ENCODE measurements around the gene PAX2. TPM values are rescaled to one million over a fixed set of nuclear protein-coding genes. Genes with fewer than 3 reads are reported as not detected.

PAX2 gene
- total RNA-seq, 1 donor from 2014 or later: 0.18 TPM

DNA sequence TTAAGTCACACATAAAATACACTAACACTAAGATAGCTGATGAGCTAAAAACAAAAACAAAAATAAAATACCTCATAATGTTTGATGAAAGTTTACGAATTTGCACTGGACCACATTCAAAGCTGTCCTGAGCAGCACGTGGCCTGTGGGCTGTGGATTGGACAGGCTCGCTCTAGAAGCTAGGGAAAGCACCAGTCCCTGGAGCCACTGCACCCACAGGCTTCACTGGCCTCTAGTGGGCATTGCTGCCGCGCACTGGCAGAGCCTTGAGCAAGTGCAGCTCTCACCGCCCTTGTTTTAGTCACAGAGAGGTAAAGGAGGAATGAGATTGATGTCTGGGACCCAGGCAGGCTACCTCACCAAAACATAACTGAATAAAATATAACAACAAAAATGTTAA, 67.6 kb downstream of the PAX2 start:
- Mint-ChIP-seq H3K9me3 (no peaks in the 10 kb centered on the region), H3K36me3 (ENCODE audit: low read depth) (no peaks in the 10 kb centered on the region), H3K27ac (no peak overlapping the region), H3K4me3 (ENCODE audit: low read depth) (no peak overlapping the region), H3K4me1 (ENCODE audit: low read depth) (no peaks in the 10 kb centered on the region), H3K27me3 (ENCODE audit: low read depth) (peaks cover 22% of the 10 kb centered on the region)
- no peak for DNase-seq (ENCODE audit: low spot score)
- intact Hi-C loops (cut with micrococcal nuclease): no loop called here

- no peak for DNase-seq (ENCODE audit: low spot score)
- intact Hi-C loops (cut with micrococcal nuclease): no loop called here
- no peaks in the 10 kb centered on the region for H3K36me3 Mint-ChIP-seq (ENCODE audit: low read depth)
- no peak overlapping the region for H3K4me3 Mint-ChIP-seq (ENCODE audit: low read depth)
- no peaks in the 10 kb centered on the region for H3K9me3 Mint-ChIP-seq
- no peaks in the 10 kb centered on the region for H3K4me1 Mint-ChIP-seq (ENCODE audit: low read depth)
- no peak overlapping the region for H3K27ac Mint-ChIP-seq
- H3K27me3 Mint-ChIP-seq (ENCODE audit: low read depth): peaks cover 33% of the 10 kb centered on the region
Measured at GRCh38 chr10:100814751-100815474, 69.5 kb downstream of the PAX2 start.

DNA sequence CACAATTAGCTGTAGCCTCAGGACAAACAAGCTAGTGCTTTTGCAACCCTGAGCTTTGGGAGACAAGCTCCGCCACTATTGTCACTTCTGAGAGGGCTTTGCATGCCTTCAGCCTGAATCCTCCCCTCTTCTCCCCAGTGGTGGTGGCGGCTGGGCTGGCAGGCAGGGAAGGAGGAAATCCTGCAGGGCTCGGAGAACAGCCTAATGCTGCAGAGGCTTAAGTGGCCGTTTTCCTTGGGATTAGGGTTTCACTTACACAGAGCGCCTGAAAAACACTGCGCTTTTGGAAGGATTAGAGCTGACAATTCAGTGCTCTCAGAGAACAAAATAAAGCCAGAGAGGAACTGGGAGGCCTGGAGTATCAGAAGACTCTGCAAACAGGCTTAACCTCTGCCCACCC, 71.3 kb downstream of the PAX2 start:
- H3K27ac Mint-ChIP-seq: no peak overlapping the region
- intact Hi-C loops (cut with micrococcal nuclease): no loop called here
- no peak overlapping the region for H3K4me3 Mint-ChIP-seq (ENCODE audit: low read depth)
- H3K4me1 Mint-ChIP-seq (ENCODE audit: low read depth): no peaks in the 10 kb centered on the region
- no peaks in the 10 kb centered on the region for H3K9me3 Mint-ChIP-seq
- no peaks in the 10 kb centered on the region for H3K36me3 Mint-ChIP-seq (ENCODE audit: low read depth)
- H3K27me3 Mint-ChIP-seq (ENCODE audit: low read depth): peaks cover 38% of the 10 kb centered on the region
- DNase-seq (ENCODE audit: low spot score): no peak

GRCh38 chr10:100817268-100817839, 72.0 kb downstream of the PAX2 start:
- intact Hi-C loops (cut with micrococcal nuclease): no loop called here
- no peaks in the 10 kb centered on the region for H3K4me1 Mint-ChIP-seq (ENCODE audit: low read depth)
- H3K36me3 Mint-ChIP-seq (ENCODE audit: low read depth): no peaks in the 10 kb centered on the region
- no peak overlapping the region for H3K4me3 Mint-ChIP-seq (ENCODE audit: low read depth)
- no peak overlapping the region for H3K27ac Mint-ChIP-seq
- DNase-seq (ENCODE audit: low spot score): no peak
- H3K27me3 Mint-ChIP-seq (ENCODE audit: low read depth): peaks cover 39% of the 10 kb centered on the region
- no peaks in the 10 kb centered on the region for H3K9me3 Mint-ChIP-seq

- H3K27me3 Mint-ChIP-seq (ENCODE audit: low read depth): peaks cover 49% of the 10 kb centered on the region
- H3K9me3 Mint-ChIP-seq: no peaks in the 10 kb centered on the region
- DNase-seq (ENCODE audit: low spot score): no peak
- H3K4me3 Mint-ChIP-seq (ENCODE audit: low read depth): no peak overlapping the region
- intact Hi-C loops (cut with micrococcal nuclease): no loop called here
- no peaks in the 10 kb centered on the region for H3K36me3 Mint-ChIP-seq (ENCODE audit: low read depth)
- H3K27ac Mint-ChIP-seq: no peak overlapping the region
- H3K4me1 Mint-ChIP-seq (ENCODE audit: low read depth): no peaks in the 10 kb centered on the region
Measured at GRCh38 chr10:100819424-100819823, 74.0 kb downstream of the PAX2 start.

- H3K9me3 Mint-ChIP-seq: no peaks in the 10 kb centered on the region
- intact Hi-C loops (cut with micrococcal nuclease): loop anchor here (10.0 kb wide), 1 partner anchor 168 kb away; no protein-coding TSS in a partner anchor
Measured at GRCh38 chr10:100823194-100823593, 77.8 kb downstream of the PAX2 start.

DNA sequence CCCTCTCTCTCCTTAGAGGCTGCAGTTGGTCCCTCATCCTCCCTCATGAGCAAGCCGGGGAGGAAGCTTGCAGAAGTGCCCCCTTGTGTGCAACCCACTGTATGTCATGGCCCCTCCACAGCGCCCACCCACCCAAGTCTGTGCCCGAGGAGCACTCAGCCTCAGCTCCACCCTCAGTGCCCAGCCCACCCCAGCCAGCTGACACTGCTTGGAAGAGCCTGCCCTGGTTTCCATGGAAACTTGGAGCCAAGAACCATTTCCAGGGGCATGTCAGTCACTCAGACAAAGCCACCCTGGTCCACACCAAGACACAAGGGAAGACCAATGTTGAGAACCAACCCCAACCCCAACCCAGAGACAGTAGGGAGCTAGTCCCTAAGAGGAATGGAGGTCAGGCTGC, 79.5 kb downstream of the PAX2 start:
- Mint-ChIP-seq H3K4me1 (ENCODE audit: low read depth) (peaks cover 12% of the 10 kb centered on the region), H3K4me3 (ENCODE audit: low read depth) (no peak overlapping the region), H3K9me3 (no peaks in the 10 kb centered on the region), H3K36me3 (ENCODE audit: low read depth) (no peaks in the 10 kb centered on the region), H3K27me3 (ENCODE audit: low read depth) (peaks cover 66% of the 10 kb centered on the region), H3K27ac (no peak overlapping the region)
- intact Hi-C loops (cut with micrococcal nuclease): loop anchor here (5.0 to 10.0 kb wide), 4 partner anchors 83 to 392 kb away; partner anchors contain the start of gene TLX1
- no peak for DNase-seq (ENCODE audit: low spot score)

More at GRCh38 chr10:100823194-100823593, 77.8 kb downstream of the PAX2 start:
- peaks cover 61% of the 10 kb centered on the region for H3K27me3 Mint-ChIP-seq (ENCODE audit: low read depth)
- no peaks in the 10 kb centered on the region for H3K36me3 Mint-ChIP-seq (ENCODE audit: low read depth)
- no peak for DNase-seq (ENCODE audit: low spot score)
- H3K4me1 Mint-ChIP-seq (ENCODE audit: low read depth): peaks cover 4% of the 10 kb centered on the region
- no peak overlapping the region for H3K4me3 Mint-ChIP-seq (ENCODE audit: low read depth)
- H3K27ac Mint-ChIP-seq: no peak overlapping the region

- intact Hi-C loops (cut with micrococcal nuclease): loop anchor here (5.0 to 10.0 kb wide), 4 partner anchors 83 to 392 kb away; partner anchors contain the start of gene TLX1
- peaks cover 17% of the 10 kb centered on the region for H3K4me1 Mint-ChIP-seq (ENCODE audit: low read depth)
- no peak overlapping the region for H3K27ac Mint-ChIP-seq
- H3K9me3 Mint-ChIP-seq: no peaks in the 10 kb centered on the region
- peaks cover 68% of the 10 kb centered on the region for H3K27me3 Mint-ChIP-seq (ENCODE audit: low read depth)
- no peaks in the 10 kb centered on the region for H3K36me3 Mint-ChIP-seq (ENCODE audit: low read depth)
- H3K4me3 Mint-ChIP-seq (ENCODE audit: low read depth): peak overlapping the region; percentile 6
- DNase-seq (ENCODE audit: low spot score): no peak
Measured at GRCh38 chr10:100825325-100825875, 80.0 kb downstream of the PAX2 start.

DNA sequence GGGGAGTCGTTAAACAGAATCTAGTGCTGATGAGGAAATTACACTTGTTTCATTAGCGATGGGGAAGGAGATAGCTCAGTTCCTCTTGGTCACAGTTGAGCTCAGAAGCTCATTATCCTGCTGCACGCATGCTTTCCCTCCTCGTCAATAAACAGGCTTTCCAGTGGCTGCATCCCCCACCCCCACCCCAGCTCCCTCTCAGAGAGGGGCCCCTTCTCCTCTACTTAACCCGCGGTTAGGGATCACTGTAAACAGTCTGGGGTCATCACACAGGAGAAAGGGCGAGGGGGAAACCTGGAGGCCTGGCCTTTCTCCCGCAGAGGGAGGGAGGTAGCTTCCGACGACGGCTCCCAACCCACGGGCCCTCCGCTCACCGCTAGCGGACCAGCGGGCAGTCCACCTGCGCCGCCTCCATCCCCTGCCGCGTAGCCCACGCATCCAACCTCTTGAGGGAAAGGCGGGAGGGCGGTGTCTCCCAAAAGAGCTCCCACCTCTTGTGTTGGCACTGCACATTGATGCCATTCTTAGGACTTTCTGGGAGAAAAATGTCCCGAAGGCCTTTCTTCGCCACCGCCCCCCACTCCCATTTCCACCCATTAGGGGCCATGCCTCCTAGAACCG, 80.8 kb downstream of the PAX2 start:
- DNase-seq (ENCODE audit: low spot score): no peak
- no peaks in the 10 kb centered on the region for H3K36me3 Mint-ChIP-seq (ENCODE audit: low read depth)
- intact Hi-C loops (cut with micrococcal nuclease): loop anchor here (5.0 to 10.0 kb wide), 4 partner anchors 84 to 391 kb away; partner anchors contain the start of gene TLX1
- no peaks in the 10 kb centered on the region for H3K9me3 Mint-ChIP-seq
- H3K4me1 Mint-ChIP-seq (ENCODE audit: low read depth): peaks cover 19% of the 10 kb centered on the region
- H3K27me3 Mint-ChIP-seq (ENCODE audit: low read depth): peaks cover 70% of the 10 kb centered on the region
- no peak overlapping the region for H3K27ac Mint-ChIP-seq
- H3K4me3 Mint-ChIP-seq (ENCODE audit: low read depth): no peak overlapping the region

DNA sequence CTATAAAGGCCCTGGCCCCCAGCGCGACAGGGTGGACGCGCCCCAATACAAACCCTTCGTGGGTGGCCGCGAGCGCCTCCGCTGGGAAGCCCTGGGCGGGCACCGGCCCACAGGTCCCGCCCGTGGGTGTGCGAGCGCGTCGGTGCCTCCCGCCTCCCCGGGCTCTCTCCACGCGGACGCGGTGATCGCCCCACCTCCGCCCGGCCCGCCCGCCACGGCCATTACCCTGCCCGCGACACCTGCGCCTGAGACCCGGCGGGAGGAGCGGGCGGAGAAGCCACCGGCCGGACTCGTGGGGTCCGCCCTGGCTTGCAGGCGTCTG, 81.2 kb downstream of the PAX2 start:
- Mint-ChIP-seq H3K36me3 (ENCODE audit: low read depth) (no peaks in the 10 kb centered on the region), H3K27me3 (ENCODE audit: low read depth) (peaks cover 74% of the 10 kb centered on the region), H3K4me3 (ENCODE audit: low read depth) (peak overlapping the region; percentile 46), H3K9me3 (no peaks in the 10 kb centered on the region), H3K27ac (no peak overlapping the region), H3K4me1 (ENCODE audit: low read depth) (peaks cover 19% of the 10 kb centered on the region)
- DNase-seq (ENCODE audit: low spot score): no peak
- intact Hi-C loops (cut with micrococcal nuclease): loop anchor here (5.0 to 10.0 kb wide), 4 partner anchors 84 to 391 kb away; partner anchors contain the start of gene TLX1

DNA sequence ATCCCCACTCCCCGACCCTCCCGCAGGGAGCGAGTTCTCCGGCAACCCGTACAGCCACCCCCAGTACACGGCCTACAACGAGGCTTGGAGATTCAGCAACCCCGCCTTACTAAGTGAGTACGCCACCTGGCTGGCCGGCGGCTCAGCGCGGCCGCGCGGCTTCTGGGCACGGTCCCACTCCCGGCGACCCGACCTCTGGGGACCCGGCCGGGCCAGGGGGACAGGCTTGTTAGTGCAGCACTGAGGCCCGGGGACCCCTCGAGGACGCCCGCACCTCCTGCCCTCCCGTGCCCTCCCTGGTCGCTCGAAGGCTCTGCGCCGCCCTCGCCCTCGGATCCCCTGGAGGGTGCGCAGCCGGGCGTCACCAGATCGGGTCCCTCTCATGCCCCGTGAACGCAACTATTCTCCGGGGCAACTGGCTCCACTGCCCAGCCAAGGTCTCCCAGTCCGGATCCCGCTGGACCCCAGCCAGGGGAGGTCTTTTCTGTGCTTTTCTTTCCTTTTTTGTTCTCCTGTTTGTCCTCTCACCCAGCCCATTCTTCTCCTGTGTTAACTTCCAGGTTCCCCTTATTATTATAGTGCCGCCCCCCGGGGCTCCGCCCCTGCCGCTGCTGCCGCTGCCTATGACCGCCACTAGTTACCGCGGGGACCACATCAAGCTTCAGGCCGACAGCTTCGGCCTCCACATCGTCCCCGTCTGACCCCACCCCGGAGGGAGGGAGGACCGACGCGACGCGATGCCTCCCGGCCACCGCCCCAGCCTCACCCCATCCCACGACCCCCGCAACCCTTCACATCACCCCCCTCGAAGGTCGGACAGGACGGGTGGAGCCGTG, 81.8 kb downstream of the PAX2 start:
- Mint-ChIP-seq H3K4me1 (ENCODE audit: low read depth) (peaks cover 21% of the 10 kb centered on the region), H3K4me3 (ENCODE audit: low read depth) (peak overlapping the region; percentile 75), H3K36me3 (ENCODE audit: low read depth) (no peaks in the 10 kb centered on the region), H3K9me3 (no peaks in the 10 kb centered on the region), H3K27ac (no peak overlapping the region), H3K27me3 (ENCODE audit: low read depth) (peaks cover 76% of the 10 kb centered on the region)
- DNase-seq (ENCODE audit: low spot score): peak; percentile 16
- intact Hi-C loops (cut with micrococcal nuclease): loop anchor here (5.0 to 10.0 kb wide), 4 partner anchors 85 to 390 kb away; partner anchors contain the start of gene TLX1
